GM12892 (cell line): ENCODE data around the gene PNMA6A.

Source experiments
- POLR2A ChIP-seq: IDR thresholded peaks from 2 replicates; pipeline ENCODE4 v1.6.1; 2011; ENCODE audit warnings: low read depth, low read length, control low read depth
- POLR2AphosphoS5 ChIP-seq: IDR thresholded peaks from 2 replicates; pipeline ENCODE4 v1.6.1; 2011; ENCODE audit warnings: low read depth, low read length, control low read depth
- TAF1 ChIP-seq: IDR thresholded peaks from 2 replicates; pipeline ENCODE4 v1.6.1; 2011; ENCODE audit warnings: low read depth, mild to moderate bottlenecking, control low read depth, low read length, borderline replicate concordance

- TF ChIP-seq POLR2AphosphoS5 (no peak), POLR2A (no peak), TAF1 (no peak)
Measured at GRCh38 chrX:153030801-153031200, 41.5 kb upstream of the PNMA6A start.
